WERI-Rb-1 (cell line): ENCODE results near the gene ZBTB47.

Experiments used
- DNase-seq: peaks from one replicate; pipeline ENCODE4 v3.0.0-alpha.2; 2020
- H3K27ac ChIP-seq: fragments of 250-450 bp; sonication (Bioruptor Pico); 2 replicates; pipeline ENCODE4 v1.5.1; 2020; ENCODE audit warnings: mild to moderate bottlenecking, moderate library complexity
- H3K27me3 ChIP-seq: fragments of 250-450 bp; sonication (Bioruptor Pico); 2 replicates; pipeline ENCODE4 v1.5.1; 2021; ENCODE audit warnings: mild to moderate bottlenecking, low read depth, moderate library complexity; ENCODE audit not compliant: insufficient read depth, severe bottlenecking
- H3K36me3 ChIP-seq: fragments of 250-450 bp; sonication (Bioruptor Pico); 2 replicates; pipeline ENCODE4 v1.5.1; 2020; ENCODE audit warnings: mild to moderate bottlenecking, moderate library complexity
- H3K4me3 ChIP-seq: 2 replicates; pipeline ENCODE4 v1.5.1; 2011; ENCODE audit warnings: low read depth, mild to moderate bottlenecking, control low read depth, low read length
- H3K9me3 ChIP-seq: fragments of 250-450 bp; sonication (Bioruptor Pico); 2 replicates; pipeline ENCODE4 v1.5.1; 2021; ENCODE audit warnings: mild to moderate bottlenecking, moderate library complexity; ENCODE audit not compliant: severe bottlenecking
- CTCF ChIP-seq: IDR thresholded peaks from 2 replicates; pipeline ENCODE4 v1.5.1; 2011; ENCODE audit warnings: low read depth, mild to moderate bottlenecking, control low read depth, inconsistent platforms, low read length

ZBTB47 gene

GRCh38 chr3:42698216-42698910, 44.9 kb downstream of the ZBTB47 start:
- no peak for DNase-seq
- no peak overlapping the region for H3K4me3 ChIP-seq
- H3K36me3 ChIP-seq, result no peaks in the 10 kb centered on the region
- H3K27me3 ChIP-seq, result no peaks in the 10 kb centered on the region
- H3K27ac ChIP-seq, result no peak overlapping the region
- H3K9me3 ChIP-seq, result no peaks in the 10 kb centered on the region
- TF ChIP-seq CTCF, result no peak

GRCh38 chr3:42698911-42699230, 45.4 kb downstream of the ZBTB47 start:
- TF ChIP-seq CTCF, result no peak
- H3K27ac ChIP-seq, result no peak overlapping the region
- H3K36me3 ChIP-seq, result no peaks in the 10 kb centered on the region
- no peak overlapping the region for H3K4me3 ChIP-seq
- DNase-seq, result no peak
- H3K9me3 ChIP-seq, result no peaks in the 10 kb centered on the region
- no peaks in the 10 kb centered on the region for H3K27me3 ChIP-seq

GRCh38 chr3:42699511-42699971, 46.0 kb downstream of the ZBTB47 start:
- Histone ChIP-seq H3K27ac (no peak overlapping the region), H3K27me3 (no peaks in the 10 kb centered on the region), H3K36me3 (no peaks in the 10 kb centered on the region), H3K4me3 (no peak overlapping the region), H3K9me3 (no peaks in the 10 kb centered on the region)
- TF ChIP-seq CTCF, result no peak
- no peak for DNase-seq

- Histone ChIP-seq H3K27me3 (no peaks in the 10 kb centered on the region), H3K36me3 (no peaks in the 10 kb centered on the region), H3K4me3 (no peak overlapping the region), H3K27ac (no peak overlapping the region), H3K9me3 (no peaks in the 10 kb centered on the region)
- TF ChIP-seq CTCF, result no peak
- DNase-seq, result no peak
Observed at GRCh38 chr3:42700366-42701288, 47.1 kb downstream of the ZBTB47 start.

GRCh38 chr3:42701371-42702065, 48.0 kb downstream of the ZBTB47 start:
- TF ChIP-seq CTCF, result no peak
- no peaks in the 10 kb centered on the region for H3K9me3 ChIP-seq
- H3K27ac ChIP-seq, result peak overlapping the region; percentile 56
- H3K4me3 ChIP-seq, result no peak overlapping the region
- H3K27me3 ChIP-seq, result no peaks in the 10 kb centered on the region
- no peak for DNase-seq
- no peaks in the 10 kb centered on the region for H3K36me3 ChIP-seq
